Type B pancreatic cell (in vitro differentiated cells): ENCODE measurements around the gene BIN1. TPM values are rescaled to one million over a fixed set of nuclear protein-coding genes. Genes with fewer than 3 reads are reported as not detected.

Experiments used
- DNase-seq: peaks from one replicate; pipeline ENCODE4 v3.0.0; 2021; ENCODE audit warnings: mixed read lengths; ENCODE audit not compliant: unreplicated experiment; ENCODE audit errors: extremely low spot score
- H3K27ac Mint-ChIP-seq: 2 replicates; pipeline ENCODE4 v1.8.0; 2021; ENCODE audit warnings: mild to moderate bottlenecking, mixed read lengths
- H3K27me3 Mint-ChIP-seq: 2 replicates; pipeline ENCODE4 v1.8.0; 2021; ENCODE audit warnings: mixed read lengths
- H3K36me3 Mint-ChIP-seq: 2 replicates; pipeline ENCODE4 v1.8.0; 2021; ENCODE audit warnings: mixed read lengths
- H3K4me1 Mint-ChIP-seq: one replicate; pipeline ENCODE4 v1.8.0; 2021; ENCODE audit warnings: mixed read lengths; ENCODE audit not compliant: unreplicated experiment
- H3K4me3 Mint-ChIP-seq: 2 replicates; pipeline ENCODE4 v1.8.0; 2021; ENCODE audit warnings: mild to moderate bottlenecking, mixed read lengths
- H3K9me3 Mint-ChIP-seq: 2 replicates; pipeline ENCODE4 v1.8.0; 2021; ENCODE audit warnings: mixed read lengths
- CTCF ChIP-seq: fragments of 200-600 bp; sonication (generic); conservative IDR thresholded peaks from 2 replicates; pipeline ENCODE4 v1.5.0; 2021; ENCODE audit warnings: antibody characterized with exemption, mild to moderate bottlenecking
- total RNA-seq: library from RNA; stranded (reverse); gene quantifications from 2 replicates; pipeline ENCODE4 v1.2.1, GENCODE V29; 2021; ENCODE audit warnings: low replicate concordance

Gene BIN1
- total RNA-seq, 1 donor from 2014 or later: 63.4 TPM

GRCh38 chr2:127137741-127138140 lies 30.8 kb upstream of the BIN1 start:
- DNase-seq: no peak
- Mint-ChIP-seq H3K9me3 (peaks cover 5% of the 10 kb centered on the region), H3K36me3 (no peaks in the 10 kb centered on the region), H3K27me3 (peaks cover 6% of the 10 kb centered on the region), H3K27ac (no peak overlapping the region), H3K4me3 (no peak overlapping the region), H3K4me1 (peaks cover 4% of the 10 kb centered on the region)
- no peak for TF ChIP-seq CTCF

- H3K36me3 Mint-ChIP-seq: no peaks in the 10 kb centered on the region
- TF ChIP-seq CTCF: no peak
- H3K27me3 Mint-ChIP-seq: peaks cover 6% of the 10 kb centered on the region
- no peak overlapping the region for H3K27ac Mint-ChIP-seq
- H3K9me3 Mint-ChIP-seq: peaks cover 5% of the 10 kb centered on the region
- peaks cover 4% of the 10 kb centered on the region for H3K4me1 Mint-ChIP-seq
- no peak for DNase-seq
- no peak overlapping the region for H3K4me3 Mint-ChIP-seq
These were observed 30.3 kb upstream of the BIN1 start for GRCh38 chr2:127137225-127137624.

GRCh38 chr2:127134833-127135830 lies 28.2 kb upstream of the BIN1 start:
- Mint-ChIP-seq H3K4me1 (peaks cover 4% of the 10 kb centered on the region), H3K27me3 (no peaks in the 10 kb centered on the region), H3K36me3 (no peaks in the 10 kb centered on the region), H3K4me3 (no peak overlapping the region), H3K9me3 (peaks cover 5% of the 10 kb centered on the region), H3K27ac (no peak overlapping the region)
- no peak for TF ChIP-seq CTCF
- DNase-seq: no peak

GRCh38 chr2:127134235-127134634 lies 27.3 kb upstream of the BIN1 start:
- Mint-ChIP-seq H3K4me3 (no peak overlapping the region), H3K4me1 (peaks cover 4% of the 10 kb centered on the region), H3K36me3 (no peaks in the 10 kb centered on the region), H3K27me3 (no peaks in the 10 kb centered on the region), H3K9me3 (no peaks in the 10 kb centered on the region), H3K27ac (no peak overlapping the region)
- no peak for DNase-seq
- TF ChIP-seq CTCF: no peak

- no peaks in the 10 kb centered on the region for H3K36me3 Mint-ChIP-seq
- no peaks in the 10 kb centered on the region for H3K27me3 Mint-ChIP-seq
- peaks cover 4% of the 10 kb centered on the region for H3K4me1 Mint-ChIP-seq
- no peak overlapping the region for H3K4me3 Mint-ChIP-seq
- TF ChIP-seq CTCF: no peak
- H3K27ac Mint-ChIP-seq: no peak overlapping the region
- no peaks in the 10 kb centered on the region for H3K9me3 Mint-ChIP-seq
- no peak for DNase-seq
These were observed 26.8 kb upstream of the BIN1 start for GRCh38 chr2:127133793-127134192.
